A673 (cell line): Measurements from ENCODE around the gene PACS2. TPM values are rescaled to one million over a fixed set of nuclear protein-coding genes. Genes with fewer than 3 reads are reported as not detected.
"Not testable (repeated sequence)": the region's sequence is repeated elsewhere in the genome, so short reads cannot be mapped to it uniquely, and the experiment has no call there.

Source experiments
- BruUV-seq: library from RNA; stranded (reverse); fragments of 400-500 nt; replicated peaks from 2 replicates; lab custom pipeline; 2021; lab: Mats Ljungman, UMichigan
- CTCF ChIA-PET: fragments of 300-600 bp; sonication (Branson Sonifier 250); formaldehyde crosslinking; loops from one replicate; lab custom pipeline; 2022; ENCODE audit warnings: antibody characterized with exemption; lab: Charles Lee
- POLR2A ChIA-PET: fragments of 300-600 bp; sonication (Branson Sonifier 250); formaldehyde crosslinking; loops from one replicate; lab custom pipeline; 2022; ENCODE audit warnings: antibody characterized with exemption; ENCODE audit not compliant: low non-redundant PET; lab: Charles Lee
- DNase-seq: peaks from one replicate; pipeline ENCODE4 v3.0.0-alpha.2; 2015; ENCODE audit warnings: low spot score
- H3K27ac ChIP-seq: fragments of 200-600 bp; sonication (generic); 2 replicates; pipeline ENCODE4 v1.5.1; 2016; ENCODE audit warnings: mixed run types, low read depth, mild to moderate bottlenecking, mixed read lengths, antibody characterized with exemption, low read length; ENCODE audit not compliant: poor library complexity, severe bottlenecking
- H3K27me3 ChIP-seq: fragments of 200-600 bp; sonication (generic); replicated peaks from 2 replicates; pipeline ENCODE4 v1.6.1; 2017; ENCODE audit warnings: mixed run types, low read depth, mild to moderate bottlenecking, mixed read lengths, antibody characterized with exemption, low read length; ENCODE audit not compliant: insufficient read depth, poor library complexity
- H3K36me3 ChIP-seq: fragments of 200-600 bp; sonication (generic); 2 replicates; pipeline ENCODE4 v1.6.1; 2016; ENCODE audit warnings: mixed run types, mild to moderate bottlenecking, mixed read lengths, antibody characterized with exemption, low read length; ENCODE audit not compliant: insufficient read depth, poor library complexity, severe bottlenecking
- H3K4me1 ChIP-seq: fragments of 200-600 bp; sonication (generic); 2 replicates; pipeline ENCODE4 v1.6.1; 2017; ENCODE audit warnings: mixed run types, mild to moderate bottlenecking, mixed read lengths, antibody characterized with exemption, low read length; ENCODE audit not compliant: insufficient read depth, poor library complexity, severe bottlenecking
- H3K4me3 ChIP-seq: fragments of 200-600 bp; sonication (generic); 2 replicates; pipeline ENCODE4 v1.5.1; 2016; ENCODE audit warnings: low read depth, mixed run types, mild to moderate bottlenecking, mixed read lengths, low read length; ENCODE audit not compliant: poor library complexity, severe bottlenecking
- H3K9me3 ChIP-seq: fragments of 200-600 bp; sonication (generic); 2 replicates; pipeline ENCODE4 v1.6.1; 2016; ENCODE audit warnings: mixed run types, low read depth, mild to moderate bottlenecking, mixed read lengths, antibody characterized with exemption, low read length; ENCODE audit not compliant: poor library complexity, severe bottlenecking
- EZH2 ChIP-seq: fragments of 200-600 bp; sonication (generic); IDR thresholded peaks from 2 replicates; pipeline ENCODE4 v1.6.1; 2017; ENCODE audit warnings: borderline replicate concordance, low read depth, mild to moderate bottlenecking, mixed read lengths, antibody characterized with exemption, low read length; ENCODE audit not compliant: poor library complexity, severe bottlenecking
- intact Hi-C: fragments of 100-400 bp; cut with micrococcal nuclease; formaldehyde crosslinking; loops from one replicate; pipeline ENCODE4 v1.10.0; 2022; ENCODE audit not compliant: unreplicated experiment
- total RNA-seq: library from RNA; stranded (reverse); gene quantifications from 2 replicates; pipeline ENCODE4 v1.2.3, GENCODE V29; 2021
- TF ChIP-seq, protein P1 (sequence below): fragments of 300-800, 200-600 bp; sonication (generic); conservative IDR thresholded peaks from 2 replicates; pipeline ENCODE4 v1.5.1; 2017; ENCODE audit warnings: low read depth, mild to moderate bottlenecking, antibody characterized with exemption, low read length, moderate library complexity, mixed read lengths

PACS2 gene
- total RNA-seq, 1 experiment from 2014 or later = 52.5 TPM

DNA sequence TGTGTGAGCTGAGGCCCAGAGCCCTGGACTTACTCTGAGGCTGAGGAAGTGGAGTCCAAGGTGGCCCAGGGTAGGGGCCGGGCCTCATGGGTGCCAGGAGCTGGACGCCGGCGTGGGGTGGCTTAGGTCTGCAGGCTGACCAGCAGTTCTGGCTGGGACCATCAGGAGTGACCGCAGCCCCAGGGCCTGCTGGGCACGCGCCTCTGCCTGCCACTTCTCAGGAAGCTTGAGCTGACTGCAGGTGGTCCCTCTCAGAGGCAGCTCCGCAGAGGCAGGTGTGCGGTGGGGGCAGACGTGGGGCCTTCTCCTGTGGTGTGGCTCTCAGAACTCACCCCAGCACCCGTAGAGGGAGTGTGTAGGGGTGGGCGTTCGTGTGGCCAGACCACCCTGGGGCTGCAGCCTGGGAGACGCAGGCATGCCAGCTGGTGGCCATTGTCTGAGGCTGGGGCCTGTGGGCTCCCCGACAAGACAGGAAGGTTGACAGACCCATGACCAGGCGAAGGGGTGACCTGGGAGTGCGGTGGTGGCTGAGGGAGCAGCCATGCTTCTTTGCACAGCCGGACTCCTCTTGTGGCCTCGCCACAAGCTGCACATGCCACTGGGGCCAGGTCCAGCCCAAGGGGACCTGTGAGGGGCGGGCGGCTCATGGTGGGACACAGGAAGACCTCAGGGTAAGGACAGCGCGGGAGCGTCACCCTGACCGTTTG is 43.7 kb downstream of the PACS2 start:
- no peak overlapping the region for H3K4me3 ChIP-seq
- H3K4me1 ChIP-seq = no peaks in the 10 kb centered on the region
- ChIA-PET POLR2A (no interaction called here), CTCF (interaction anchor here (0.6 kb wide), 1 partner anchor 19 kb away, joined by 6 read pairs; no protein-coding TSS in a partner anchor)
- no peak for DNase-seq
- H3K36me3 ChIP-seq = no peaks in the 10 kb centered on the region
- TF ChIP-seq, protein P1, sequence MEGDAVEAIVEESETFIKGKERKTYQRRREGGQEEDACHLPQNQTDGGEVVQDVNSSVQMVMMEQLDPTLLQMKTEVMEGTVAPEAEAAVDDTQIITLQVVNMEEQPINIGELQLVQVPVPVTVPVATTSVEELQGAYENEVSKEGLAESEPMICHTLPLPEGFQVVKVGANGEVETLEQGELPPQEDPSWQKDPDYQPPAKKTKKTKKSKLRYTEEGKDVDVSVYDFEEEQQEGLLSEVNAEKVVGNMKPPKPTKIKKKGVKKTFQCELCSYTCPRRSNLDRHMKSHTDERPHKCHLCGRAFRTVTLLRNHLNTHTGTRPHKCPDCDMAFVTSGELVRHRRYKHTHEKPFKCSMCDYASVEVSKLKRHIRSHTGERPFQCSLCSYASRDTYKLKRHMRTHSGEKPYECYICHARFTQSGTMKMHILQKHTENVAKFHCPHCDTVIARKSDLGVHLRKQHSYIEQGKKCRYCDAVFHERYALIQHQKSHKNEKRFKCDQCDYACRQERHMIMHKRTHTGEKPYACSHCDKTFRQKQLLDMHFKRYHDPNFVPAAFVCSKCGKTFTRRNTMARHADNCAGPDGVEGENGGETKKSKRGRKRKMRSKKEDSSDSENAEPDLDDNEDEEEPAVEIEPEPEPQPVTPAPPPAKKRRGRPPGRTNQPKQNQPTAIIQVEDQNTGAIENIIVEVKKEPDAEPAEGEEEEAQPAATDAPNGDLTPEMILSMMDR = no peak
- no peak for TF ChIP-seq EZH2
- H3K9me3 ChIP-seq = no peaks in the 10 kb centered on the region
- no TSS peak for BruUV-seq
- intact Hi-C loops = no loop called here
- no peak overlapping the region for H3K27ac ChIP-seq
- no peaks in the 10 kb centered on the region for H3K27me3 ChIP-seq

DNA sequence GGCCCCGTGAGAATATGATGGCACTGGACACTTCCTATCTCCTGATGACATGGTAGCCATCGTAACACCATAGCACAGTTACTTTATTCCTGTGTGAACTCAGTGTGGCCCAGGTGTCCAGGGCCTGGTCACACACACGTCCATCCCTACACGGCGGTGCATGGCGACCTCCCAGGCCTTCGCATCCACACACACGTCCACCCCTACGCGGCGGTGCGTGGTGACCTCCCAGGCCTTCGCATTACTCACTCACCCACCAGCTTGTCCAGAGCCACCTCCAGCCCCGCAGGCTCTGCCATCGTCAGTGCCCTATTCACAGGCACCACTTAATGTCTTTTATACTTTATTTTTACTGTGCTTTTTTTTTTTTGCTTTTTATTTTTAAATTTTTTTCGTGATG is 44.4 kb downstream of the PACS2 start:
- no TSS peak for BruUV-seq
- H3K27ac ChIP-seq = no peak overlapping the region
- ChIA-PET POLR2A (no interaction called here), CTCF (no interaction called here)
- no peaks in the 10 kb centered on the region for H3K4me1 ChIP-seq
- no peaks in the 10 kb centered on the region for H3K27me3 ChIP-seq
- no peaks in the 10 kb centered on the region for H3K9me3 ChIP-seq
- H3K36me3 ChIP-seq = no peaks in the 10 kb centered on the region
- intact Hi-C loops = no loop called here
- TF ChIP-seq, protein P1 = no peak
- TF ChIP-seq EZH2 = no peak
- no peak for DNase-seq
- H3K4me3 ChIP-seq = no peak overlapping the region

DNA sequence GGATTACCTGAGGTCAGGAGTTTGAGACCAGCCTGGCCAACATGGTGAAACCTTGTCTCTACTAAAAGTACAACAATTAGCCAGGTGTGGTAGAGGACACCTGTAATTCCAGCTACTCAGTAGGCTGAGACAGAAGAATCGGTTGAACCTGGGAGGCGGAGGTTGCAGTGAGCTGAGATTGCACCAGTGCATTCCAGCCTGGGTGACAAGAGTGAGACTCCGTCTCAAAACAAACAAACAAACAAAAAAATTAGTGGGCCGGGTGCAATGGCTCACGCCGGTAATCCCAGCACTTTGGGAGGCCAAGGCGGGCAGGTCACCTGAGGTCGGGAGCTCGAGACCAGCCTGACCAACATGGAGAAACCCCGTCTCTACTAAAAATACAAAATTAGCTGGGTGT is 46.9 kb downstream of the PACS2 start:
- H3K27me3 ChIP-seq, CTCF ChIA-PET, H3K27ac ChIP-seq, BruUV-seq, DNase-seq, H3K4me3 ChIP-seq, H3K36me3 ChIP-seq, intact Hi-C loops, H3K9me3 ChIP-seq, POLR2A ChIA-PET: not testable (repeated sequence)
- H3K4me1 ChIP-seq = peaks cover 10% of the 10 kb centered on the region
